Adrenal gland (tissue), 5 donors: ENCODE measurements around the gene GALNTL6.

Experiments used
- CTCF ChIP-seq, 6 experiments: fragments of 450-650 bp in 4 of 6; fragments of 200-600 bp in 2 of 6; sonication (generic) in 1 of 6; IDR thresholded peaks; 1 replicate in 5 of 6; 2 replicates in 1 of 6; pipeline versions ENCODE4 v1.5.1 to v1.8.0; 2016 to 2021; ENCODE audit warnings: antibody characterized with exemption in 6 of 6, mild to moderate bottlenecking in 2 of 6, moderate library complexity in 1 of 6
- POLR2A ChIP-seq, 2 donors: fragments of 450-650 bp; IDR thresholded peaks; one replicate each; pipeline ENCODE4 v1.6.1; 2017; ENCODE audit warnings: antibody characterized with exemption in 2 of 2, mild to moderate bottlenecking in 2 of 2, moderate library complexity in 1 of 2
- donor health status: DM: no; HTN: no; CAD: no.

- no peak for TF ChIP-seq CTCF (IDR thresholded peaks at IDR 0.05)
- TF ChIP-seq POLR2A (IDR thresholded peaks at IDR 0.05), result no peak
Observed at GRCh38 chr4:172073590-172073989, 260.4 kb downstream of the GALNTL6 start.
